ENCODE results near the gene FAH.
"Not testable (repeated sequence)": the region's sequence is repeated elsewhere in the genome, so short reads cannot be mapped to it uniquely, and the experiment has no call there.

Gene FAH

DNA sequence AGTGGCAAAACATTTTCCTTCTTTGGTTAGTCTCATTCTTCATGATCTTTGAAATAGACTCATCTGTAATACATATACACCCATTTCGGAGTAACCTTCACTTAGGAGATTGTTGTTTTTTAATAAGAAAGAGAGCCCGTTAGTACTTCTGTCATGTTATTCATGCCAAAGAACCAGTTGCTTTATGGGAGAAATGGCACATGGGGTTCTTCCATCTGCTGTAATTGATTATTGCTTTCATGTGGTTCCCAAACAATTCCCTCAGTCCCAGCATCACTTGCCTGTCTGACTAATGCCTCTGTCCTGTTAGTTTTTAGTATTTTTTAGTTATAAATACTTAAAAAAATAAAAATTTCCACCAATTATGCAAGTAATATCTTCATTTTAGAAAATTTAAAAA, 33.8 kb upstream of the FAH start:
- H3K4me3 ChIP-seq: no peak overlapping the region
- no peak overlapping the region for H3K27ac ChIP-seq
- H3K9me3 ChIP-seq: no peaks in the 10 kb centered on the region
- no peaks in the 10 kb centered on the region for H3K4me1 ChIP-seq
- H3K4me2 ChIP-seq: no peak overlapping the region
- peaks cover 37% of the 10 kb centered on the region for H3K36me3 ChIP-seq
- TF ChIP-seq Cebpa-rat (IDR thresholded peaks at IDR 0.05): no peak
- peaks cover 77% of the 10 kb centered on the region for H4K20me1 ChIP-seq
- no peaks in the 10 kb centered on the region for H3K27me3 ChIP-seq
- no peak overlapping the region for H3K9ac ChIP-seq

GRCh38 chr15:80120636-80121035, 32.2 kb upstream of the FAH start:
- H3K4me3 ChIP-seq: no peak overlapping the region
- H3K27me3 ChIP-seq: no peaks in the 10 kb centered on the region
- H3K9ac ChIP-seq: no peak overlapping the region
- H3K4me1 ChIP-seq: no peaks in the 10 kb centered on the region
- H3K9me3 ChIP-seq: no peaks in the 10 kb centered on the region
- no peak overlapping the region for H3K27ac ChIP-seq
- TF ChIP-seq Cebpa-rat (IDR thresholded peaks at IDR 0.05): no peak
- H3K36me3 ChIP-seq: peaks cover 47% of the 10 kb centered on the region
- peaks cover 60% of the 10 kb centered on the region for H4K20me1 ChIP-seq
- H3K4me2 ChIP-seq: no peak overlapping the region

GRCh38 chr15:80121546-80121945, 31.3 kb upstream of the FAH start:
- Histone ChIP-seq H3K27me3 (no peaks in the 10 kb centered on the region), H3K4me2 (no peak overlapping the region), H4K20me1 (peaks cover 51% of the 10 kb centered on the region), H3K4me1 (no peaks in the 10 kb centered on the region), H3K9me3 (no peaks in the 10 kb centered on the region), H3K36me3 (peaks cover 56% of the 10 kb centered on the region), H3K9ac (no peak overlapping the region), H3K4me3 (no peak overlapping the region), H3K27ac (no peak overlapping the region)
- TF ChIP-seq Cebpa-rat (IDR thresholded peaks at IDR 0.05): no peak

GRCh38 chr15:80123034-80123433, 29.8 kb upstream of the FAH start:
- Histone ChIP-seq H3K36me3 (peaks cover 53% of the 10 kb centered on the region), H3K9ac (no peak overlapping the region), H3K4me3 (no peak overlapping the region)

GRCh38 chr15:80127253-80127652, 25.5 kb upstream of the FAH start:
- not testable (repeated sequence) for H4K20me1 ChIP-seq, H3K9me3 ChIP-seq, H3K4me3 ChIP-seq, H3K27ac ChIP-seq, H3K4me1 ChIP-seq, H3K27me3 ChIP-seq, H3K4me2 ChIP-seq, H3K9ac ChIP-seq
- H3K36me3 ChIP-seq: peaks cover 51% of the 10 kb centered on the region

More at GRCh38 chr15:80123034-80123433, 29.8 kb upstream of the FAH start:
- Histone ChIP-seq H3K4me1 (no peaks in the 10 kb centered on the region), H3K27me3 (no peaks in the 10 kb centered on the region), H3K4me2 (no peak overlapping the region), H3K27ac (no peak overlapping the region), H4K20me1 (peaks cover 36% of the 10 kb centered on the region), H3K9me3 (no peaks in the 10 kb centered on the region)
- no peak for TF ChIP-seq Cebpa-rat (IDR thresholded peaks at IDR 0.05)

DNA sequence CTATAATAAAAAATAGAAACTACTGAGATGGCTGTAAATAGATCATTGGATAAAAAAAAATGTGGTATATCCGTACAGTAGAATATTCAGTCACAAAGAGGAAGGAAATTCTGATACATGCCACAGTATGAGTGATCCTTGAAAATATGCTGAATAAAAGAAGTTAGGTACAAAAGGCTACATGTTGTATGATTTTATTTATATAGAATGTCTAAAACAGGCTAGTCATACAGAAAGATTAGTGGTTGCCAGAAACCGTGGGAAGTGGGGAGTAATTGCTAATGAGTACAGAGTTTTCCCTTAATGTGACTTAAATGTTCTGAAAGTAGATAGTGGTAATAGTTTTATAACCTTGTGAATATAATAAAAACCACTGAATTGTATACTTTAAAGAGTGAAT, 24.9 kb upstream of the FAH start:
- H3K9ac ChIP-seq: no peak overlapping the region
- H3K4me2 ChIP-seq: no peak overlapping the region
- H3K4me3 ChIP-seq: no peak overlapping the region
- H3K36me3 ChIP-seq: peaks cover 51% of the 10 kb centered on the region
- H3K9me3 ChIP-seq: no peaks in the 10 kb centered on the region
- no peaks in the 10 kb centered on the region for H3K27me3 ChIP-seq
- H4K20me1 ChIP-seq: no peaks in the 10 kb centered on the region
- no peak overlapping the region for H3K27ac ChIP-seq
- TF ChIP-seq Cebpa-rat (IDR thresholded peaks at IDR 0.05): no peak
- H3K4me1 ChIP-seq: no peaks in the 10 kb centered on the region

- Histone ChIP-seq H3K27ac (no peak overlapping the region), H3K27me3 (no peaks in the 10 kb centered on the region), H3K4me3 (no peak overlapping the region), H4K20me1 (no peaks in the 10 kb centered on the region), H3K36me3 (peaks cover 44% of the 10 kb centered on the region), H3K4me2 (no peak overlapping the region), H3K9ac (no peak overlapping the region), H3K9me3 (no peaks in the 10 kb centered on the region), H3K4me1 (no peaks in the 10 kb centered on the region)
- no peak for TF ChIP-seq Cebpa-rat (IDR thresholded peaks at IDR 0.05)
These were observed 20.4 kb upstream of the FAH start for GRCh38 chr15:80132382-80132781.

DNA sequence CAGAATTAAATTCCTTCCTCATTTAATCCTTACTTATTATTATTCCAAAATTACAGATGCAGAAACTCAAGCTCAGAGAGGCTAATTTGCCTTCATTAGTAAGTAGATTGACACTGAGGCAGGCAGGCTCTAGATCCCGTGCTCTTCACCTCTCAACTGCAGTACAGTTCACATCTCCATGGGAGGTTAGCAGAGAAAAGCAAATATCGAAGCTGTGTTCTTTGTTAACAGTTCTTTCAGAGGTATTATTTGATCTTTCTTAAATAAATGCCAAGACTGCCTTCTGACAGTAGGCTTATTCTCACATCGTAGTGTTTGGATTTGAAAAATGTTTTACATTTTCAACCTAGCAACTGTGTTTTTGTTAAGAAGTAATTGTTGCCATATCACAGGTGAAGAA, 15.9 kb upstream of the FAH start:
- Histone ChIP-seq H3K9ac (no peak overlapping the region), H3K4me2 (no peak overlapping the region), H4K20me1 (no peaks in the 10 kb centered on the region), H3K27me3 (no peaks in the 10 kb centered on the region), H3K36me3 (peaks cover 45% of the 10 kb centered on the region), H3K27ac (no peak overlapping the region), H3K9me3 (no peaks in the 10 kb centered on the region), H3K4me3 (no peak overlapping the region), H3K4me1 (no peaks in the 10 kb centered on the region)
- TF ChIP-seq Cebpa-rat (IDR thresholded peaks at IDR 0.05): no peak

DNA sequence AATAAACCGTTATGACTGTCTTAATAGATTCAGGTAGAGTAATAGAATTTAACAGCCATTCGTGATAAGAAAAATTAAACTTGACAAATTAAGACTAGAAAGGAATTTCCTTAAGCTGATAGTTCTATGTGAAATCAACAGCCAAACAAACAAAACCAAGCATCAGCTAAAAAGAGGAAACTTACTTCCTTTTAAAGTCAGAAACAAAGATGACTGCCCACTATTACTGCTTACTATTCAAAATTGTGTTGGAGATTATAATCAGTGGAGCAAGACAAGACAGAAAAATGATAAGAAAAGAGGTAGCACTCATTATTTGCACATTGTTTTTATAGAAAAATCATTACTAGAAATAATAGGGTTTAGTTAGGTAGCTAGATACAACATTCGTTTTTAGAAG, 13.8 kb upstream of the FAH start:
- Histone ChIP-seq H3K4me2 (no peak overlapping the region), H3K36me3 (peaks cover 26% of the 10 kb centered on the region), H3K4me1 (no peaks in the 10 kb centered on the region), H3K27me3 (no peaks in the 10 kb centered on the region), H3K9ac (no peak overlapping the region), H3K4me3 (no peak overlapping the region), H3K27ac (no peak overlapping the region), H3K9me3 (no peaks in the 10 kb centered on the region), H4K20me1 (no peaks in the 10 kb centered on the region)
- no peak for TF ChIP-seq Cebpa-rat (IDR thresholded peaks at IDR 0.05)

DNA sequence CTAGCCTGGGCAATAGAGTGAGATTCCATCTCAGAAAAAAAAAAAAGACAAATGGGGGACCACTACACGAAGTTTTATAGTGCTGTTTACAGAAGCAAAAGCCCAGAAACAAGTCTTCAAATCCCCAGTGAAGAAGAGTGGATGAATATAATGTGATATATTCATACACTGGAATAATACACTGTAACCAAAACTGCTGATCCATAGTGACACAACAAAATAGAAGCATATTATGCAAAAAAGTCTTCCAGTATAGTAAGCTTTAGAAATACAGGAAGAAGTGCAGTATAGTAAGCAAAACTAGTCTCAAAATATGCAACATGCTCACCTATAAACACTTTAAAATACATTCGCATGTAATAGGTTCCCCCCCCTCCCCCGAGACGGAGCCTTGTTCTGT, 11.9 kb upstream of the FAH start:
- Histone ChIP-seq H3K4me3 (no peak overlapping the region), H3K27ac (no peak overlapping the region), H3K9me3 (no peaks in the 10 kb centered on the region), H3K36me3 (peaks cover 6% of the 10 kb centered on the region; the same call in 1 of the 2 replicates), H3K4me1 (no peaks in the 10 kb centered on the region), H3K9ac (no peak overlapping the region), H4K20me1 (no peaks in the 10 kb centered on the region), H3K27me3 (no peaks in the 10 kb centered on the region), H3K4me2 (no peak overlapping the region)
- TF ChIP-seq Cebpa-rat (IDR thresholded peaks at IDR 0.05): no peak

GRCh38 chr15:80141916-80142598, 10.7 kb upstream of the FAH start:
- H3K36me3 ChIP-seq: 0 out of 2 replicates have a peak, but pooled peaks cover 5% of the 10 kb centered on the region
- no peak overlapping the region for H3K27ac ChIP-seq
- H3K27me3 ChIP-seq: no peaks in the 10 kb centered on the region
- H3K9ac ChIP-seq: no peak overlapping the region
- H3K4me2 ChIP-seq: no peak overlapping the region
- no peaks in the 10 kb centered on the region for H3K4me1 ChIP-seq
- no peak overlapping the region for H3K4me3 ChIP-seq
- TF ChIP-seq Cebpa-rat (IDR thresholded peaks at IDR 0.05): no peak
- H4K20me1 ChIP-seq: no peaks in the 10 kb centered on the region
- H3K9me3 ChIP-seq: no peaks in the 10 kb centered on the region

Measured in BLaER1 (cell line).